Keratinocyte (primary cell): ENCODE results near the gene HSH2D. TPM values are rescaled to one million over a fixed set of nuclear protein-coding genes. Genes with fewer than 3 reads are reported as not detected.
A peak's percentile ranks its signal among the peaks of the same experiment; 100 is the strongest.

Experiments used
- DNase-seq: peaks from one replicate; pipeline ENCODE4 v3.0.0-alpha.2; 2011; ENCODE audit warnings: low read depth, missing footprints, low spot score
- FAIRE-seq: peaks from 2 replicates; lab custom pipeline; 2011; peaks lifted over from hg19 to GRCh38; lab: Jason Lieb, UNC
- H2AFZ ChIP-seq: 2 replicates; pipeline ENCODE4 v1.6.0; 2012; ENCODE audit warnings: low read length, control low read depth, inconsistent platforms; ENCODE audit not compliant: control insufficient read depth
- H3K27ac ChIP-seq: 2 replicates; pipeline ENCODE4 v1.5.1; 2011; ENCODE audit warnings: low read length; ENCODE audit not compliant: control insufficient read depth, insufficient read depth
- H3K27me3 ChIP-seq: 3 replicates; pipeline ENCODE4 v1.6.0; 2011; ENCODE audit warnings: low read length; ENCODE audit not compliant: control insufficient read depth, insufficient read depth; ENCODE audit errors: extremely low read depth
- H3K36me3 ChIP-seq, 2 experiments: 2 replicates in 1 of 2; 3 replicates in 1 of 2; pipeline ENCODE4 v1.5.1; 2011; ENCODE audit warnings: low read length in 2 of 2, mild to moderate bottlenecking in 1 of 2; ENCODE audit not compliant: control insufficient read depth in 2 of 2, insufficient read depth in 2 of 2; ENCODE audit errors: extremely low read depth in 1 of 2
- H3K4me1 ChIP-seq: 3 replicates; pipeline ENCODE4 v1.5.1; 2011; ENCODE audit warnings: low read length; ENCODE audit not compliant: control insufficient read depth, insufficient read depth; ENCODE audit errors: extremely low read depth
- H3K4me2 ChIP-seq: 3 replicates; pipeline ENCODE4 v1.6.0; 2011; ENCODE audit warnings: low read depth, low read length; ENCODE audit not compliant: control insufficient read depth, insufficient read depth; ENCODE audit errors: extremely low read depth
- H3K4me3 ChIP-seq, 3 experiments: fragments of 200-600 bp in 1 of 3; sonication (generic) in 1 of 3; 2 replicates in 2 of 3; 3 replicates in 1 of 3; pipeline ENCODE4 v1.5.1; 2011 to 2016; ENCODE audit warnings: low read length in 3 of 3, mild to moderate bottlenecking in 3 of 3, control low read depth in 2 of 3, inconsistent platforms in 1 of 3, low read depth in 1 of 3, mixed read lengths in 1 of 3, mixed run types in 1 of 3, moderate library complexity in 1 of 3; ENCODE audit not compliant: control insufficient read depth in 2 of 3, insufficient read depth in 2 of 3; ENCODE audit errors: extremely low read depth in 1 of 3
- H3K79me2 ChIP-seq: 2 replicates; pipeline ENCODE4 v1.6.0; 2012; ENCODE audit warnings: low read length; ENCODE audit not compliant: control insufficient read depth, insufficient read depth
- H3K9ac ChIP-seq: 3 replicates; pipeline ENCODE4 v1.6.0; 2011; ENCODE audit warnings: low read length; ENCODE audit not compliant: control insufficient read depth, insufficient read depth; ENCODE audit errors: extremely low read depth
- H3K9me1 ChIP-seq: 3 replicates; pipeline ENCODE4 v1.6.0; 2011; ENCODE audit warnings: low read length; ENCODE audit not compliant: control insufficient read depth, insufficient read depth; ENCODE audit errors: extremely low read depth
- H3K9me3 ChIP-seq: 2 replicates; pipeline ENCODE4 v1.5.1; 2012; ENCODE audit warnings: low read depth, low read length; ENCODE audit not compliant: control insufficient read depth
- H4K20me1 ChIP-seq: 3 replicates; pipeline ENCODE4 v1.6.0; 2011; ENCODE audit warnings: low read length; ENCODE audit not compliant: control insufficient read depth, insufficient read depth; ENCODE audit errors: extremely low read depth
- EZH2 ChIP-seq: IDR thresholded peaks from one replicate; pipeline ENCODE4 v1.6.1; 2012; ENCODE audit warnings: inconsistent platforms, mild to moderate bottlenecking, low read length, moderate library complexity
- dilution Hi-C: fragments of 300-500 bp; cut with MboI; formaldehyde crosslinking; loops from one replicate; pipeline ENCODE4 v1.7.0; 2020; ENCODE audit warnings: low sequenced_read_pairs; ENCODE audit not compliant: extremely low pct_ligation_motif_present
- polyA plus RNA-seq, 5 experiments: library from polyadenylated mRNA; depleted of rRNA in 3 of 5; stranded (reverse) in 3 of 5; stranded (forward) in 1 of 5; unstranded in 1 of 5; fragments of >200 nt; gene quantifications; 1 replicate in 1 of 5; 2 replicates in 3 of 5; 3 replicates in 1 of 5; pipeline versions ENCODE4 v1.2.1 to v1.2.3, GENCODE V29; 2011 to 2012; ENCODE audit warnings: missing spikeins in 2 of 5, low read depth in 1 of 5, low replicate concordance in 1 of 5
- TF ChIP-seq, protein P1 (sequence below), 3 experiments: IDR thresholded peaks in 1 of 3; conservative IDR thresholded peaks in 1 of 3; optimal IDR thresholded peaks in 1 of 3; 2 replicates in 2 of 3; 3 replicates in 1 of 3; pipeline versions ENCODE3 to v1.5.1; 2011; ENCODE audit warnings: low read length in 3 of 3, mild to moderate bottlenecking in 3 of 3, moderate library complexity in 2 of 3, control low read depth in 1 of 3, inconsistent platforms in 1 of 3; ENCODE audit not compliant: insufficient read depth in 2 of 3; ENCODE audit errors: extremely low read depth in 1 of 3

The HSH2D gene
- polyA plus RNA-seq, 1 donor (not counting 4 experiments of a cell fraction or from before 2014, with no cell fraction given): 1.1 TPM

DNA sequence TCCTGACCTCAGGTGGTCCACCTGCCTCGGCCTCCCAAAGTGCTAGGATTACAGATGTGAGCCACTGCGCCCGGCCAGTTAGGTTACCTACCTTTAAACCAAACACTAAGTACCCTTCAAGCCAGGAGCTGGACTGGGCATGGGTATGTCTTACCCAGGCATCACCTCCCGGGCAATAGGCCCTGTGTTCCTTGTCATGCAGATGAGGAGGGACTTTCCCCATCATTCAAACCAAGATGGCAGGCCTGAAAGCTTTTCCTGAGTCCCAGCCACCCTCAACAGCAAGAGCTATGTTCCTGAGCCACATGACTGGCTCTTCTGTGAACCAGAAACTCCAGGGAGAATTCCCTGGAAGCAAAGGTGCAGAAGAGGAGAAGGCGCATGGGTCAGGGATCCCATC is 22.3 kb upstream of the HSH2D start:
- no peaks in the 10 kb centered on the region for H3K9me1 ChIP-seq
- H3K4me1 ChIP-seq: peaks cover 14% of the 10 kb centered on the region
- peaks cover 46 to 58% of the 10 kb centered on the region in 2 experiments for H3K36me3 ChIP-seq
- no peak overlapping the region for H3K4me3 ChIP-seq
- dilution Hi-C loops: no loop called here
- no peak overlapping the region for H3K4me2 ChIP-seq
- TF ChIP-seq, protein P1, sequence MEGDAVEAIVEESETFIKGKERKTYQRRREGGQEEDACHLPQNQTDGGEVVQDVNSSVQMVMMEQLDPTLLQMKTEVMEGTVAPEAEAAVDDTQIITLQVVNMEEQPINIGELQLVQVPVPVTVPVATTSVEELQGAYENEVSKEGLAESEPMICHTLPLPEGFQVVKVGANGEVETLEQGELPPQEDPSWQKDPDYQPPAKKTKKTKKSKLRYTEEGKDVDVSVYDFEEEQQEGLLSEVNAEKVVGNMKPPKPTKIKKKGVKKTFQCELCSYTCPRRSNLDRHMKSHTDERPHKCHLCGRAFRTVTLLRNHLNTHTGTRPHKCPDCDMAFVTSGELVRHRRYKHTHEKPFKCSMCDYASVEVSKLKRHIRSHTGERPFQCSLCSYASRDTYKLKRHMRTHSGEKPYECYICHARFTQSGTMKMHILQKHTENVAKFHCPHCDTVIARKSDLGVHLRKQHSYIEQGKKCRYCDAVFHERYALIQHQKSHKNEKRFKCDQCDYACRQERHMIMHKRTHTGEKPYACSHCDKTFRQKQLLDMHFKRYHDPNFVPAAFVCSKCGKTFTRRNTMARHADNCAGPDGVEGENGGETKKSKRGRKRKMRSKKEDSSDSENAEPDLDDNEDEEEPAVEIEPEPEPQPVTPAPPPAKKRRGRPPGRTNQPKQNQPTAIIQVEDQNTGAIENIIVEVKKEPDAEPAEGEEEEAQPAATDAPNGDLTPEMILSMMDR (optimal IDR thresholded peaks at IDR 0.05 in 1 of 3, IDR thresholded peaks at IDR 0.05 in 1 of 3, conservative IDR thresholded peaks at IDR 0.05 in 1 of 3; ENCODE audit: extremely low read depth in 1 of 3, insufficient read depth in 2 of 3, low read length in 3 of 3): no peak
- TF ChIP-seq EZH2: no peak
- no peak for DNase-seq
- H3K9me3 ChIP-seq: no peaks in the 10 kb centered on the region
- H4K20me1 ChIP-seq: peaks cover 2% of the 10 kb centered on the region
- H3K9ac ChIP-seq: peak overlapping the region; percentile 55
- H3K27me3 ChIP-seq: no peaks in the 10 kb centered on the region
- H2AFZ ChIP-seq: no peak overlapping the region
- no peak for FAIRE-seq
- peaks cover 18% of the 10 kb centered on the region for H3K79me2 ChIP-seq
- peak overlapping the region; percentile 66 for H3K27ac ChIP-seq

DNA sequence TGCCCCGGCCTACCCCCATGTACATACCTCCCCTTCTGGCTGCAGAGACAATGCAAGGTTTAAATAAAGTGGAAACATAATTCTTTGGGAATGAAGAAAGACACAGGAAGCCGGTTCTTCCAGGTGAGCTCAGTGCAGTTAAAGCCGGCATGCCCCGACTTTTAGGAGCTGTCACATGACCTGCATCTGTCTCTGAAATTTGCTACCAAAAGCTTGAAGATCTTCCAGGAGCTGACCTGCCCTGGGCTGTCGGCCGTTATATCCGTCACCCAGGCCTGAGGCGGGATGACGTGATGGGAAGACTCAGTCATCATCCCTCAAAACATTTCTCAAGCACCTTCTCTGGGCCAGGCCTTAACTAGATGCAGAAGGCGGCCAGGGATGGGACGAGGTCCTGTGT is 21.5 kb upstream of the HSH2D start:
- peak; percentile 48 for DNase-seq
- peak overlapping the region; percentile 39 for H3K4me2 ChIP-seq

More for the DNA sequence above, 21.5 kb upstream of the HSH2D start:
- dilution Hi-C loops: no loop called here
- Histone ChIP-seq H3K36me3 (peaks cover 45 to 58% of the 10 kb centered on the region in 2 experiments), H3K4me3 (no peak overlapping the region), H3K4me1 (peaks cover 14% of the 10 kb centered on the region), H3K9ac (peak overlapping the region; percentile 55), H2AFZ (no peak overlapping the region), H3K9me1 (no peaks in the 10 kb centered on the region), H3K27ac (peak overlapping the region; percentile 66), H3K27me3 (no peaks in the 10 kb centered on the region), H4K20me1 (peaks cover 2% of the 10 kb centered on the region), H3K79me2 (peaks cover 10% of the 10 kb centered on the region), H3K9me3 (no peaks in the 10 kb centered on the region)
- TF ChIP-seq, protein P1 (optimal IDR thresholded peaks at IDR 0.05 in 1 of 3, IDR thresholded peaks at IDR 0.05 in 1 of 3, conservative IDR thresholded peaks at IDR 0.05 in 1 of 3; ENCODE audit: extremely low read depth in 1 of 3, insufficient read depth in 2 of 3, low read length in 3 of 3): no peak
- TF ChIP-seq EZH2: no peak
- peak; percentile 89 for FAIRE-seq
